DND-41 (cell line): ENCODE data around the gene CAPRIN2.

Experiments
- EZH2 ChIP-seq: IDR thresholded peaks from 3 replicates; pipeline ENCODE4 v1.6.1; 2012; ENCODE audit warnings: borderline replicate concordance, low read depth, mild to moderate bottlenecking, moderate library complexity, low read length, inconsistent platforms; ENCODE audit not compliant: severe bottlenecking
- TF ChIP-seq, protein P1 (sequence below): IDR thresholded peaks from 2 replicates; pipeline ENCODE4 v1.5.1; 2012; ENCODE audit warnings: borderline replicate concordance, low read length, moderate library complexity, mild to moderate bottlenecking; ENCODE audit not compliant: poor library complexity, severe bottlenecking; ENCODE audit errors: extremely low read depth

GRCh38 chr12:30701056-30701455, 53.7 kb downstream of the CAPRIN2 start:
- TF ChIP-seq, protein P1, sequence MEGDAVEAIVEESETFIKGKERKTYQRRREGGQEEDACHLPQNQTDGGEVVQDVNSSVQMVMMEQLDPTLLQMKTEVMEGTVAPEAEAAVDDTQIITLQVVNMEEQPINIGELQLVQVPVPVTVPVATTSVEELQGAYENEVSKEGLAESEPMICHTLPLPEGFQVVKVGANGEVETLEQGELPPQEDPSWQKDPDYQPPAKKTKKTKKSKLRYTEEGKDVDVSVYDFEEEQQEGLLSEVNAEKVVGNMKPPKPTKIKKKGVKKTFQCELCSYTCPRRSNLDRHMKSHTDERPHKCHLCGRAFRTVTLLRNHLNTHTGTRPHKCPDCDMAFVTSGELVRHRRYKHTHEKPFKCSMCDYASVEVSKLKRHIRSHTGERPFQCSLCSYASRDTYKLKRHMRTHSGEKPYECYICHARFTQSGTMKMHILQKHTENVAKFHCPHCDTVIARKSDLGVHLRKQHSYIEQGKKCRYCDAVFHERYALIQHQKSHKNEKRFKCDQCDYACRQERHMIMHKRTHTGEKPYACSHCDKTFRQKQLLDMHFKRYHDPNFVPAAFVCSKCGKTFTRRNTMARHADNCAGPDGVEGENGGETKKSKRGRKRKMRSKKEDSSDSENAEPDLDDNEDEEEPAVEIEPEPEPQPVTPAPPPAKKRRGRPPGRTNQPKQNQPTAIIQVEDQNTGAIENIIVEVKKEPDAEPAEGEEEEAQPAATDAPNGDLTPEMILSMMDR = no peak
- no peak for TF ChIP-seq EZH2
